ENCODE data around the gene TMEM203.
"Not testable (repeated sequence)": the region's sequence is repeated elsewhere in the genome, so short reads cannot be mapped to it uniquely, and the experiment has no call there.

TMEM203 gene

DNA sequence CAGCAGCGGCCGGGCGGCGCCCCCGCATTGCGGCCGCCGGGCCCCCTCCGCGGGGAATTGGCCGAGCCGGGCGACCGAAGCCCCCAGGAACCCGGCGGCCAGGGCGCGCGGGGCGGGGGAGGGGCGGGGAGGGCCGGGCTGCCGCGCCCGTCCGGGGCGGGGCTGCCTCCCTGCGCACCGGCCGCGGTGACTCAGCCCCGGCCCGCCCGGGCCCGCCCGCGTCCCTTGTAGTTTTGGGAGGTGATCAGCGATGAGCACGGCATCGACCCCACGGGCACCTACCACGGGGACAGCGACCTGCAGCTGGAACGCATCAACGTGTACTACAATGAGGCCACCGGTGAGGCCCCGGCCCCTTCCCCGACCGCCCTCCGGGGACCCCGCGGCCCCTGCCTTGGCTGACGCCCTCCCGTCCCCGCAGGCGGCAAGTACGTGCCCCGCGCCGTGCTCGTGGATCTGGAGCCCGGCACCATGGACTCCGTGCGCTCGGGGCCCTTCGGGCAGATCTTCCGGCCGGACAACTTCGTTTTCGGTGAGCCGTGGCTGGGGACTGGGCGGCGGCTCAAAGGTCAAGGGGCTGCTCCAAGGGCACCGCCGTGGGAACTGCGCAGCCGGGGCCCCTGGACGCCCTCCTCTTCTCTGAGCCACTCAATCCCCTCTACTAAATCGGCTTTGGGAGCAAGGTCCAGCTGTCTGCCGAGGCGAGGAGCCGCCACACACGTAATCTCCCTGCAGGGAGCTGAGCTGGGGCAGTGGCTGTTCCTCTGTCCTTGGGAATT lies 36.2 kb upstream of the TMEM203 start:
- no peaks in the 10 kb centered on the region for H3K27me3 ChIP-seq (replicated peaks; ENCODE audit: control insufficient read depth, insufficient read depth, low read length)
- TF ChIP-seq, protein P1, sequence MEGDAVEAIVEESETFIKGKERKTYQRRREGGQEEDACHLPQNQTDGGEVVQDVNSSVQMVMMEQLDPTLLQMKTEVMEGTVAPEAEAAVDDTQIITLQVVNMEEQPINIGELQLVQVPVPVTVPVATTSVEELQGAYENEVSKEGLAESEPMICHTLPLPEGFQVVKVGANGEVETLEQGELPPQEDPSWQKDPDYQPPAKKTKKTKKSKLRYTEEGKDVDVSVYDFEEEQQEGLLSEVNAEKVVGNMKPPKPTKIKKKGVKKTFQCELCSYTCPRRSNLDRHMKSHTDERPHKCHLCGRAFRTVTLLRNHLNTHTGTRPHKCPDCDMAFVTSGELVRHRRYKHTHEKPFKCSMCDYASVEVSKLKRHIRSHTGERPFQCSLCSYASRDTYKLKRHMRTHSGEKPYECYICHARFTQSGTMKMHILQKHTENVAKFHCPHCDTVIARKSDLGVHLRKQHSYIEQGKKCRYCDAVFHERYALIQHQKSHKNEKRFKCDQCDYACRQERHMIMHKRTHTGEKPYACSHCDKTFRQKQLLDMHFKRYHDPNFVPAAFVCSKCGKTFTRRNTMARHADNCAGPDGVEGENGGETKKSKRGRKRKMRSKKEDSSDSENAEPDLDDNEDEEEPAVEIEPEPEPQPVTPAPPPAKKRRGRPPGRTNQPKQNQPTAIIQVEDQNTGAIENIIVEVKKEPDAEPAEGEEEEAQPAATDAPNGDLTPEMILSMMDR (IDR thresholded peaks at IDR 0.05; ENCODE audit: insufficient read depth, low read length, poor library complexity, severe bottlenecking), result no peak
- no peak for DNase-seq (ENCODE audit: extremely low read depth, insufficient read length)

DNA sequence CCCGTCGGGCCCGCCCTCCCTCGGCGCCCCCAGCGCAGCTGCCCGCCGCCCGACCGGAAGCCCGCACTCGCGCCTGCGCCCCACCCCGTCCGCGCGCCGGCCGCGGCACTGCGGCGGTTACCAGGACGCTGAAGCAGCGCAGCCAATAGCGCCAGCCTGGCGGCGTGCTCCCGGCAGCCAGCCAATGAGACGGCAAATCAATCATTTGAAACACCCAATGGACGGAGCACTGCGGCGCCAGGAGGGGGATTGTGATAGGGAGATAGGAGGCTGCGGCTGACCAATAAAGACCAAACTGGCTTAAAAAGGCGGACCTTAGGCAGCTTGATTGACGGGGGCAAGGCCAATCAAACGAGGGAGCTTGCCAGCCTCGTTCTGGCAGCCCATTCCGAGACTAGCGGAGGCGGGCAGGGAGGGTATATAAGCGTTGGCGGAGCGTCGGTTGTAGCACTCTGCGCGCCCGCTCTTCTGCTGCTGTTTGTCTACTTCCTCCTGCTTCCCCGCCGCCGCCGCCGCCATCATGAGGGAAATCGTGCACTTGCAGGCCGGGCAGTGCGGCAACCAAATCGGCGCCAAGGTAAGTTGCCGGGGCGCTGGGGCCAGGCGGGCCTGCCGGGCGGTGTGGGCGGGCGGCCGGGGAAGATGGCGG lies 35.5 kb upstream of the TMEM203 start, which contains the start of gene TUBB4B:
Gene TUBB4B, plus strand, starts transcription at position 447 of the 649 bp plus-strand sequence. Its CDS starts 74 bp downstream, at position 521.
- TF ChIP-seq, protein P1 (IDR thresholded peaks at IDR 0.05; ENCODE audit: insufficient read depth, low read length, poor library complexity, severe bottlenecking), result no peak

More for the DNA sequence above, 36.2 kb upstream of the TMEM203 start:
- Histone ChIP-seq H3K36me3 (ENCODE audit: control insufficient read depth, insufficient read depth, low read length) (peaks cover 18% of the 10 kb centered on the region), H3K4me3 (replicated peaks; ENCODE audit: low read depth, low read length) (peak overlapping the region; percentile 95)

DNA sequence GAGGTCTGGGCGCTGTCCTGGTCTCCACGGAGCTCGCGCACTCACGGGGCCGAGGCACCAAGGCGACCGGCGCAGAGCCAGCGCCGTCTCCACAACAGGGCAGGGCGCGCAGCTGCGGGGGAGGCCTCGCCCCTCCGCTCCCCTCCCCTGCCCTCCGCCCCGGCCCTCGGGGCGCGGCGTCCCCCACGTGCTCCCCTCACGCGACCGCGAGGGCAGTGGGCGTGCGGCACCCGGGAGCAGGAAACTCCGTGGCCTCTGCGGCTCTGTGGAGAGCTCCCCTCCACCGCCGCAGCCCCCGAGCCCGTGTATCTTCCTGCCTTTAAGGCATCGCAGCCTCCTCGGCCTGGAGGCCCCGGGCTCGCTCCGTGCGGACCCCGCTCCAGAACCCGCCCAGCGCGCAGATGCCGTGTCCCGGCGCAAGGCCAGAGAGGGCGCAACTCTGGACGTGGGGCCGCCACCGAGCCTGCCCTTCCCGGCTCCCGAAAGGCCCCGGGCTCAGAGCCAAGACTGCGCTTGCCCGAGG lies 34.9 kb upstream of the TMEM203 start:
- DNase-seq (ENCODE audit: extremely low read depth, insufficient read length), result no peak
- no peaks in the 10 kb centered on the region for H3K27me3 ChIP-seq (replicated peaks; ENCODE audit: control insufficient read depth, insufficient read depth, low read length)
- TF ChIP-seq, protein P1 (IDR thresholded peaks at IDR 0.05; ENCODE audit: insufficient read depth, low read length, poor library complexity, severe bottlenecking), result peak; percentile 18
- peak overlapping the region; percentile 80 for H3K4me3 ChIP-seq (replicated peaks; ENCODE audit: low read depth, low read length)
- peaks cover 18% of the 10 kb centered on the region for H3K36me3 ChIP-seq (ENCODE audit: control insufficient read depth, insufficient read depth, low read length)

More for the DNA sequence above, 35.5 kb upstream of the TMEM203 start, which contains the start of gene TUBB4B:
- Histone ChIP-seq H3K36me3 (ENCODE audit: control insufficient read depth, insufficient read depth, low read length) (peaks cover 18% of the 10 kb centered on the region), H3K27me3 (replicated peaks; ENCODE audit: control insufficient read depth, insufficient read depth, low read length) (no peaks in the 10 kb centered on the region), H3K4me3 (replicated peaks; ENCODE audit: low read depth, low read length) (peak within 1 kb of the TSS; percentile 95)
- peak; percentile 100 for DNase-seq (ENCODE audit: extremely low read depth, insufficient read length)

DNA sequence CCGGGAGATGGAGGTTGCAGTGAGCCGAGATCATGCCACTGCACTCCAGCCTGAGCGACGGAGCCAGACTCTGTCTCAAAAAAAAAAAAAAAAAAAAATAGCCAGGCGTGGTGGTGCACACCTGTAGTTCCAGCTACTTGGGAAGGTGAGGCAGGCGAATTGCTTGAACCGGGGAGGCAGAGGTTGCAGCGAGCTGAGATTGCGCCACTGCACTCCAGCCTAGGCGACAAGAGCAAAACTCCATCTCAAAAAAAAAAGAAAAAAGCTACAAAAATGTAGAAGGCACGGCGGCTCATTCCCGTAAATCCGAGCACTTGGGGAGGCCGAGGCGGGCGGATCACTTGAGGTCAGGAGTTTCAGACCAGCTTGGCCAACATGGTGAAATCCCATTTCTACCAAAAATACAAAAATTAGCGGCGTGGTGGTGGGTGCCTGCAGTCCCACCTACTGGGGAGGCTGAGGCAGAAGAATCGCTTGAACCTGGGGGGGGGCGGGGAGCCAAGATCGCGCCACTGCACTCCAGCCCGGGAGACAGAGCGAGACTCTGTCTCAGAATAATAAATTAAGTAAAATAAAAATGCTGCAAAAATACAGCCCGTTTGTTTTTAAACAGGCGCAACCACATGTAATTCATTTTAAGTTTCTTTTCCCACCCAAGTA lies 34.2 kb upstream of the TMEM203 start:
- not testable (repeated sequence) for DNase-seq (ENCODE audit: extremely low read depth, insufficient read length); H3K27me3 ChIP-seq (replicated peaks; ENCODE audit: control insufficient read depth, insufficient read depth, low read length)
- Histone ChIP-seq H3K36me3 (ENCODE audit: control insufficient read depth, insufficient read depth, low read length) (peaks cover 18% of the 10 kb centered on the region), H3K4me3 (replicated peaks; ENCODE audit: low read depth, low read length) (peak overlapping the region; percentile 80)

DNA sequence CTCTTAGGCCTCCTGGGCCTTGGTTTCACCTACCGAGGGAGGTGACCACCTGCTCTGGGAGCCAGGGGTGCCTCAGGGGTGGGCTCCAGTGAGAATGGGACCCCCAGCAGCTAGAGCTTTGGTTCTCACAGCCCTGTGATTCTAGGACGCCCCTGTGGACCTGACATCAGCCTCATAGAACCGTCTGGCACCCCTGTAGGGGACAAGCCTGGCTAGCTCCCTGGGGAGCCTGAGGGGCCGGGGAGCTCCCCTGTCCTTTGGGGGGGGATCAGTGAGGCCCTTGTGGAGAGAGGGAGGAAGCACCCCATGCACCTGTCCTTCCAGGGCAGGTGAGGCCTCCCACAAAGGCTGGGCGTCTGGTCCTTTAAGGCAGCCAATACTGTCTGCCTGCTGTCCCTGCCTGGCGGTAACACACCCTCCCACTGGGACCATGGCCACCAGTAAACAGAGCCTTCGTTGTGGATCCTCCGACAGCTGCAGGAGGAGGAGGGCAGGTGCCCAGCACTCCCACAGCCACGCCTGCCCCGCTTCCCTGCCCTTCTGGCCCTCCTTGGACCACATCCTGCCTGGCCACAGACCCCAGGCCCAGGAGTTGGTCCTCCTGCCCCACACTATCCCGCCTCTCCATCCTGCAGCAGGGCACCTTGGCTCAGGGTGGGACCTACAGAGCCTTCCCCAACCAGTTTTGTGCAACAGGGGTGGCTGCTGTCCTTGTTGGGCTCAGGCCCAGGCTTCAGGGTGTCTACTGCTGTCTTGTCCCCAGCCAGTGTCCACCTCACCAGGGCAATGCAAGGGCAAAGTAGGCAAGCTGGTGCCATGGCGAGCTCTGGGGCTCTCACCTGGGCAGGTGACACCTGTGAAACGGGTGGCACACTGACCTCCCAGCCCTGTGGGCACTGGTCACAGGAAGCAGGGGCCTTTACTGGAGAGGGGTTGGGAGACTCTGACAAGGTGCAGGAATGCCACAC lies 32.6 kb upstream of the TMEM203 start:
- Histone ChIP-seq H3K36me3 (ENCODE audit: control insufficient read depth, insufficient read depth, low read length) (peaks cover 10% of the 10 kb centered on the region), H3K4me3 (replicated peaks; ENCODE audit: low read depth, low read length) (no peak overlapping the region), H3K27me3 (replicated peaks; ENCODE audit: control insufficient read depth, insufficient read depth, low read length) (no peaks in the 10 kb centered on the region; the same call in 1 of the 2 replicates)
- DNase-seq (ENCODE audit: extremely low read depth, insufficient read length), result no peak
- TF ChIP-seq, protein P1 (IDR thresholded peaks at IDR 0.05; ENCODE audit: insufficient read depth, low read length, poor library complexity, severe bottlenecking), result no peak
